Superior temporal gyrus (tissue), 1 donor: ENCODE results near the gene CPNE7.

Experiments
- DNase-seq: peaks from one replicate; pipeline ENCODE4 v3.0.0-alpha.2; 2016; ENCODE audit errors: extremely low spot score

CPNE7 gene

GRCh38 chr16:89549007-89549700, 26.4 kb upstream of the CPNE7 start:
- no peak for DNase-seq

DNA sequence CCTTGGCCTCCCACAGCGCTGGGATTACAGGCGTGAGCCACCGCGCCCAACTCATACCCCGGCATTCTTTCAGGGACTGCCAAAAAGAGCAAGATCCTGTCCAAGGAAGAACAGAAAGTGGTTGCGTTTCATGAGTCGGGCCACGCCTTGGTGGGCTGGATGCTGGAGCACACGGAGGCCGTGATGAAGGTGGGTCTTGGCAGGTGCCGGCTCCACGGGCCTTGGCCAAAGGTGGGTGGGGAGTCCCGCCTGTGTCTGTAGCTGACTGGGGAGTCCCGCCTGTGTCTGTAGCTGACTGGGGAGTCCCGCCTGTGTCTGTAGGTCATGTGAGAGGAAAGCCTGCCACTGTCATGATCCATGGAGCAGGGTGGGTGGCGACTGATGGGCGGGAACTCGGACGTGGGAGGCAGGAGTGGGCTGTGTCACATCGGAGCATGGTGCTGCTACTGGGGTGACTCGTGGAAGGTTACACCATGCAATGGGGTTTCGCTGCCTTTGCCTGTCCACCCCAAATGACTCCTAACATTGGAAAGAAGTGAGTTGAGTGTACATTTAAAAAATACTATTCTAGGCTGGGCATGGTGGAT, 25.0 kb upstream of the CPNE7 start:
- no peak for DNase-seq

GRCh38 chr16:89552329-89552728, 23.2 kb upstream of the CPNE7 start:
- DNase-seq, result no peak

GRCh38 chr16:89552913-89553312, 22.6 kb upstream of the CPNE7 start:
- no peak for DNase-seq

GRCh38 chr16:89553733-89554132, 21.8 kb upstream of the CPNE7 start:
- DNase-seq, result no peak

DNA sequence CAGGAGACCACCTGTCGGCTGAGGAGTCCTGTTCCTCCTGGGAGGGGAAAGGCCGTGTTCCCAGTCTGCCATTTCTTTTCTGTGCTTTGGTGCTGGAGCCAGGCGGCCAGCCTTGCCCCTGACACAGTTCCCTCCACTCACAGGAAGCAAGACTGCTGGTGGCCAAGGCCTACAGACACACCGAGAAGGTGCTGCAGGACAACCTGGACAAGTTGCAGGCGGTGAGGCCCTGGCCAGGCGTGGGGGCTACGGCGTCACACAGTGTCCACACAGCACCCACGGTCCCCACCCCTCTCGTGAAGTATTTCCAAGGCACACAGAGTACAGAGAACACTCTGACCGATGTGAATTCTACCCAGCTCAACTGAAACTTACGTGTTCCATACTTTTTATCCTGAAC, 21.2 kb upstream of the CPNE7 start:
- no peak for DNase-seq

- no peak for DNase-seq
Measured at GRCh38 chr16:89555265-89555664, 20.3 kb upstream of the CPNE7 start.

DNA sequence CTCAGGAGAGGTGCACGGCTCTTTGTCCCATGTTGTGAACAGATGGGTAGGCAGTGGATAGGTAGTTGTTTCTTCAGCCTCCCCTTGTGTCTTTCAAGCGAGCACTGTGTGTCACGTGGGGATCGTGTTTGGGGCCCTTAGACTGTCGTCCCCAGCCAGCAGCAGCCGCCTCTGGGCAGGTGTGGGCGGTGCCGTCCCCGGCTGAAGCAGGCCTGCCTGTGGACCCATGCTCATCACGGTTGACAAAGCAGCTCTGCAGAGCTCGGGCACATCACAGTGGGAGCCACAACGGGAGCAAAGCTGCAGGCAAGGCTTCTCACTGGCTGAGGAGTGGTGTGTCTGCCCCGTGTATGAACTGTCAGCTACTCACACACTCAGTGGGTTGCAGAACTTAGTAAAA, 19.8 kb upstream of the CPNE7 start:
- no peak for DNase-seq

GRCh38 chr16:89556750-89557689, 18.5 kb upstream of the CPNE7 start:
- DNase-seq, result peak; percentile 93

- DNase-seq, result no peak
Measured at GRCh38 chr16:89557690-89558490, 17.7 kb upstream of the CPNE7 start.

- peak; percentile 97 for DNase-seq
Measured at GRCh38 chr16:89560378-89561141, 15.0 kb upstream of the CPNE7 start, which contains the start of gene RPL13. RPL13 (plus strand) TSS chr16:89560682; CDS start chr16:89560960, 278 bp downstream.

DNA sequence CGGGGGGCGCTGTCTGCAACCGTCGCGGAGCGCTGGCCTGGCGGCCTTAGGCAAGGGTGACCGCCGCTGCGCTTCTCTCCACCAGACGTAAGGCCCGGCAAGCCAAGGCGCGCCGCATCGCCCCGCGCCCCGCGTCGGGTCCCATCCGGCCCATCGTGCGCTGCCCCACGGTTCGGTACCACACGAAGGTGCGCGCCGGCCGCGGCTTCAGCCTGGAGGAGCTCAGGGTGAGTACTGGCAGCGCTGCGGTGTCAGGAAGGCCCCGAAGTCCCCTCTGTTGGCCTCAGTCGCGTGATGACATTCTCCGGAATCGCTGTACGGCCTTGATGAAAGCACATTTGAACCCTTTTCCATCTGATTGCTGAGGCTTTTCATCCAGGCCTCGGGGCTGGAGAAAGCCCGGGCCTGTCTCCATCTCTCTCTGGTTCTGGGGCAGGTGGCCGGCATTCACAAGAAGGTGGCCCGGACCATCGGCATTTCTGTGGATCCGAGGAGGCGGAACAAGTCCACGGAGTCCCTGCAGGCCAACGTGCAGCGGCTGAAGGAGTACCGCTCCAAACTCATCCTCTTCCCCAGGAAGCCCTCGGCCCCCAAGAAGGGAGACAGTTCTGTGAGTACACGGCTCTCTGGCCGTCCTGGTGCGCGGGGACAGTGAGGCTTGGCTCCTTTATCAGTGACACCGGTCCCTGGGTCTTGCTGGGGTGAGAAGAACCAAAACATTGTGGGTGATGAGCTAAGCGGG, 14.2 kb upstream of the CPNE7 start:
- no peak for DNase-seq

- DNase-seq, result no peak
Measured at GRCh38 chr16:89561884-89562599, 13.5 kb upstream of the CPNE7 start.

DNA sequence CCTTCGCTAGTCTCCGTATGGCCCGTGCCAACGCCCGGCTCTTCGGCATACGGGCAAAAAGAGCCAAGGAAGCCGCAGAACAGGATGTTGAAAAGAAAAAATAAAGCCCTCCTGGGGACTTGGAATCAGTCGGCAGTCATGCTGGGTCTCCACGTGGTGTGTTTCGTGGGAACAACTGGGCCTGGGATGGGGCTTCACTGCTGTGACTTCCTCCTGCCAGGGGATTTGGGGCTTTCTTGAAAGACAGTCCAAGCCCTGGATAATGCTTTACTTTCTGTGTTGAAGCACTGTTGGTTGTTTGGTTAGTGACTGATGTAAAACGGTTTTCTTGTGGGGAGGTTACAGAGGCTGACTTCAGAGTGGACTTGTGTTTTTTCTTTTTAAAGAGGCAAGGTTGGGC, 12.6 kb upstream of the CPNE7 start:
- no peak for DNase-seq

DNA sequence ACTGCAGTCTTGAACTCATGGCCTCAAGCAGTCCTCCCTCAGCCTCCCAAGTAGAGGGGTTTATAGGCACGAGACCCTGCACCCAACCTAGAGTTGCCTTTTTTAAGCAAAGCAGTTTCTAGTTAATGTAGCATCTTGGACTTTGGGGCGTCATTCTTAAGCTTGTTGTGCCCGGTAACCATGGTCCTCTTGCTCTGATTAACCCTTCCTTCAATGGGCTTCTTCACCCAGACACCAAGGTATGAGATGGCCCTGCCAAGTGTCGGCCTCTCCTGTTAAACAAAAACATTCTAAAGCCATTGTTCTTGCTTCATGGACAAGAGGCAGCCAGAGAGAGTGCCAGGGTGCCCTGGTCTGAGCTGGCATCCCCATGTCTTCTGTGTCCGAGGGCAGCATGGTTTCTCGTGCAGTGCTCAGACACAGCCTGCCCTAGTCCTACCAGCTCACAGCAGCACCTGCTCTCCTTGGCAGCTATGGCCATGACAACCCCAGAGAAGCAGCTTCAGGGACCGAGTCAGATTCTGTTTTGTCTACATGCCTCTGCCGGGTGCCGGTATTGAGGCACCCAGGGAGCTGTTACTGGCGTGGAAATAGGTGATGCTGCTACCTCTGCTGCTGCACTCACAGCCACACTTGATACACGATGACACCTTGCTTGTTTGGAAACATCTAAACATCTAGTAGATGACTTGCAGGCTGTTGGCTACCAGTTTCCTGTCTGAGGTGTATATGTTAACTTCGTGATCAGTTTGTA, 11.7 kb upstream of the CPNE7 start:
- no peak for DNase-seq

GRCh38 chr16:89564476-89565255, 10.9 kb upstream of the CPNE7 start:
- no peak for DNase-seq

DNA sequence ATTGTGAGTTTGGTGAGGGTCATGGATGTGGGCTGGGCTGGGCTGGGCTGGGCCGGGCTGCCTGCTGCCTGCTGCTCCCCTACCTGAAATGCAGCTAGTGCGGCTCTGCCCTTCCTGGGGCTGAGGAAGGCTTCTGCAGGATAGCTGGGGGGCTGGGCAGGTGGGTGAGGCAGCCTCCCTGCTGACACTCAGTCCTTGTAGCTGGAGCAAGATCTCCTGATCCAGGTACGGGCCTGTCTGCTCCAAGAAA, 10.4 kb upstream of the CPNE7 start:
- no peak for DNase-seq
